ENCODE results near the gene CUL7. TPM values are rescaled to one million over a fixed set of nuclear protein-coding genes. Genes with fewer than 3 reads are reported as not detected.
"Not testable (repeated sequence)": the region's sequence is repeated elsewhere in the genome, so short reads cannot be mapped to it uniquely, and the experiment has no call there.

CUL7 gene
- total RNA-seq, 2 experiments from 2014 or later = 9.7 to 11.2 TPM

GRCh38 chr6:43089467-43089866 lies 35.8 kb upstream of the CUL7 start:
- POLR2A ChIA-PET = no interaction called here
- peaks cover 16% of the 10 kb centered on the region for H3K4me1 Mint-ChIP-seq

GRCh38 chr6:43088654-43089056 lies 35.0 kb upstream of the CUL7 start:
- Mint-ChIP-seq H3K27me3 (no peaks in the 10 kb centered on the region), H3K4me3 (no peak overlapping the region), H3K9me3 (no peaks in the 10 kb centered on the region), H3K27ac (no peak overlapping the region), H3K4me1 (peaks cover 12% of the 10 kb centered on the region), H3K36me3 (ENCODE audit: low read depth) (no peaks in the 10 kb centered on the region)
- CTCF ChIA-PET = interaction anchor here (0.6 kb wide), 2 partner anchors 49 to 203 kb away, joined by 3 to 4 read pairs; no protein-coding TSS in a partner anchor
- POLR2A ChIA-PET = no interaction called here
- DNase-seq = no peak

More at GRCh38 chr6:43089467-43089866, 35.8 kb upstream of the CUL7 start:
- Mint-ChIP-seq H3K36me3 (ENCODE audit: low read depth) (no peaks in the 10 kb centered on the region), H3K27ac (no peak overlapping the region), H3K4me3 (no peak overlapping the region), H3K27me3 (no peaks in the 10 kb centered on the region), H3K9me3 (no peaks in the 10 kb centered on the region)
- CTCF ChIA-PET = interaction anchor here (0.9 kb wide), 1 partner anchor 12 kb away, joined by 3 read pairs; no protein-coding TSS in a partner anchor
- no peak for DNase-seq

GRCh38 chr6:43086022-43086658 lies 32.5 kb upstream of the CUL7 start:
- Mint-ChIP-seq H3K4me3 (no peak overlapping the region), H3K9me3 (no peaks in the 10 kb centered on the region), H3K27me3 (no peaks in the 10 kb centered on the region), H3K36me3 (ENCODE audit: low read depth) (no peaks in the 10 kb centered on the region), H3K4me1 (peaks cover 2% of the 10 kb centered on the region), H3K27ac (no peak overlapping the region)
- ChIA-PET CTCF (interaction anchor here (1.3 kb wide), 1 partner anchor 10 kb away, joined by 3 read pairs; the partner anchor contains the start of gene PTK7), POLR2A (interaction anchor here (0.6 kb wide), 1 partner anchor 39 kb away, joined by 4 read pairs; no protein-coding TSS in a partner anchor)
- DNase-seq = no peak

- POLR2A ChIA-PET = interaction anchor here (0.6 kb wide), 1 partner anchor 1235 kb away, joined by 3 read pairs; no protein-coding TSS in a partner anchor
- CTCF ChIA-PET = no interaction called here
- Mint-ChIP-seq H3K9me3 (no peaks in the 10 kb centered on the region), H3K27me3 (peaks cover 10% of the 10 kb centered on the region), H3K27ac (no peak overlapping the region), H3K36me3 (ENCODE audit: low read depth) (no peaks in the 10 kb centered on the region), H3K4me1 (peaks cover 2% of the 10 kb centered on the region), H3K4me3 (no peak overlapping the region)
- no peak for DNase-seq
These were observed 29.4 kb upstream of the CUL7 start for GRCh38 chr6:43082806-43083655.

GRCh38 chr6:43081922-43082321 lies 28.3 kb upstream of the CUL7 start:
- H3K27ac Mint-ChIP-seq; H3K4me3 Mint-ChIP-seq; CTCF ChIA-PET; H3K9me3 Mint-ChIP-seq; H3K4me1 Mint-ChIP-seq; H3K36me3 Mint-ChIP-seq (ENCODE audit: low read depth); DNase-seq: not testable (repeated sequence)
- POLR2A ChIA-PET = interaction anchor here (0.6 kb wide), 2 partner anchors 40 to 145 kb away, joined by 3 read pairs; no protein-coding TSS in a partner anchor
- peaks cover 21% of the 10 kb centered on the region for H3K27me3 Mint-ChIP-seq

- POLR2A ChIA-PET = interaction anchor here (0.6 kb wide), 1 partner anchor 39 kb away, joined by 3 read pairs; no protein-coding TSS in a partner anchor
- DNase-seq = no peak
- Mint-ChIP-seq H3K9me3 (no peaks in the 10 kb centered on the region), H3K27ac (no peak overlapping the region), H3K36me3 (ENCODE audit: low read depth) (no peaks in the 10 kb centered on the region), H3K4me1 (peaks cover 2% of the 10 kb centered on the region), H3K27me3 (peaks cover 26% of the 10 kb centered on the region), H3K4me3 (no peak overlapping the region)
- CTCF ChIA-PET = no interaction called here
These were observed 27.4 kb upstream of the CUL7 start for GRCh38 chr6:43081043-43081442.

GRCh38 chr6:43078691-43079090 lies 25.0 kb upstream of the CUL7 start:
- H3K27ac Mint-ChIP-seq = no peak overlapping the region
- no peaks in the 10 kb centered on the region for H3K9me3 Mint-ChIP-seq
- peaks cover 2% of the 10 kb centered on the region for H3K4me1 Mint-ChIP-seq
- ChIA-PET CTCF (interaction anchor here (0.7 kb wide), 1 partner anchor 60 kb away, joined by 3 read pairs; no protein-coding TSS in a partner anchor), POLR2A (interaction anchor here (0.7 kb wide), 1 partner anchor 179 kb away, joined by 5 read pairs; no protein-coding TSS in a partner anchor)
- DNase-seq = no peak
- peaks cover 28% of the 10 kb centered on the region for H3K27me3 Mint-ChIP-seq
- H3K4me3 Mint-ChIP-seq = no peak overlapping the region
- no peaks in the 10 kb centered on the region for H3K36me3 Mint-ChIP-seq (ENCODE audit: low read depth)

GRCh38 chr6:43077981-43078511 lies 24.4 kb upstream of the CUL7 start:
- Mint-ChIP-seq H3K27me3 (peaks cover 28% of the 10 kb centered on the region), H3K9me3 (no peaks in the 10 kb centered on the region), H3K27ac (no peak overlapping the region), H3K4me3 (no peak overlapping the region), H3K36me3 (ENCODE audit: low read depth) (no peaks in the 10 kb centered on the region), H3K4me1 (peaks cover 2% of the 10 kb centered on the region)
- ChIA-PET CTCF (interaction anchor here (0.5 to 1.5 kb wide), 2 partner anchors 15 to 66 kb away, joined by 3 to 5 read pairs; no protein-coding TSS in a partner anchor), POLR2A (no interaction called here)
- DNase-seq = no peak

GRCh38 chr6:43077333-43077809 lies 23.7 kb upstream of the CUL7 start:
- no peaks in the 10 kb centered on the region for H3K9me3 Mint-ChIP-seq
- peaks cover 28% of the 10 kb centered on the region for H3K27me3 Mint-ChIP-seq
- ChIA-PET CTCF (interaction anchor here (0.5 to 1.5 kb wide), 6 partner anchors 12 to 171 kb away, joined by 3 to 5 read pairs (median 3); no protein-coding TSS in a partner anchor), POLR2A (interaction anchor here (0.8 kb wide), 1 partner anchor 148 kb away, joined by 7 read pairs; no protein-coding TSS in a partner anchor)
- peaks cover 2% of the 10 kb centered on the region for H3K4me1 Mint-ChIP-seq
- no peak for DNase-seq
- no peak overlapping the region for H3K27ac Mint-ChIP-seq
- H3K4me3 Mint-ChIP-seq = peak overlapping the region; percentile 58
- no peaks in the 10 kb centered on the region for H3K36me3 Mint-ChIP-seq (ENCODE audit: low read depth)

- DNase-seq = no peak
These were observed 23.0 kb upstream of the CUL7 start for GRCh38 chr6:43076464-43077332.

GRCh38 chr6:43075670-43076463 lies 22.2 kb upstream of the CUL7 start, which contains the start of gene PTK7:
Gene PTK7, plus strand, starts transcription at chr6:43076314. Its CDS starts 175 bp downstream, at chr6:43076489.
- ChIA-PET CTCF (interaction anchor here (0.6 to 1.3 kb wide), 2 partner anchors 10 to 1919 kb away, joined by 3 read pairs; no protein-coding TSS in a partner anchor), POLR2A (no interaction called here)
- DNase-seq = peak; percentile 37
- H3K4me3 Mint-ChIP-seq = peak within 1 kb of the TSS; percentile 58
- H3K36me3 Mint-ChIP-seq (ENCODE audit: low read depth) = no peaks in the 10 kb centered on the region
- H3K4me1 Mint-ChIP-seq = no peaks in the 10 kb centered on the region
- H3K27me3 Mint-ChIP-seq = peaks cover 25% of the 10 kb centered on the region
- H3K9me3 Mint-ChIP-seq = no peaks in the 10 kb centered on the region
- H3K27ac Mint-ChIP-seq = no peak within 1 kb of the TSS

More at GRCh38 chr6:43076464-43077332, 23.0 kb upstream of the CUL7 start:
- H3K4me3 Mint-ChIP-seq = peak overlapping the region; percentile 58
- CTCF ChIA-PET = interaction anchor here (0.6 to 1.5 kb wide), 7 partner anchors 9 to 1918 kb away, joined by 3 to 4 read pairs (median 3); no protein-coding TSS in a partner anchor
- H3K4me1 Mint-ChIP-seq = peaks cover under 1% of the 10 kb centered on the region
- H3K36me3 Mint-ChIP-seq (ENCODE audit: low read depth) = no peaks in the 10 kb centered on the region
- peaks cover 28% of the 10 kb centered on the region for H3K27me3 Mint-ChIP-seq
- POLR2A ChIA-PET = interaction anchor here (0.8 kb wide), 1 partner anchor 147 kb away, joined by 7 read pairs; no protein-coding TSS in a partner anchor
- no peak overlapping the region for H3K27ac Mint-ChIP-seq
- H3K9me3 Mint-ChIP-seq = no peaks in the 10 kb centered on the region
